ENCODE data around the gene GSDMA. TPM values are rescaled to one million over a fixed set of nuclear protein-coding genes. Genes with fewer than 3 reads are reported as not detected.

Gene GSDMA
- total RNA-seq, 120 experiments from 2014 or later = 0.22 to 1.3 (median 0.35) TPM; not detected in 114

Small RNA genes within 50 kb of the gene (microRNA-seq; reads per million reads assigned to microRNA genes)
- 0 to 2.3 (median 0.44) reads per million in 43 experiments for gene MIR6884

Other genes with a start within 250 kb of the GSDMA start
- 10 to 100 TPM; 37.4 to 67.6 (median 52.1) TPM for gene MIEN1, start 232.5 kb upstream of the GSDMA start, total RNA-seq
- 1 to 10 TPM in 99 of 120 experiments, under 1 TPM in 20, not detected in 1; 0.31 to 8.2 (median 1.8) TPM for gene GRB7, start 225.1 kb upstream of the GSDMA start, total RNA-seq
- 1 to 10 TPM in 85 of 120 experiments, under 1 TPM in 35; 0.35 to 5.2 (median 1.4) TPM for gene IKZF3, start 98.7 kb upstream of the GSDMA start, total RNA-seq
- gene ZPBP2, start 94.8 kb upstream of the GSDMA start, total RNA-seq = not detected
- gene GSDMB, start 44.4 kb upstream of the GSDMA start, total RNA-seq = 10 to 100 TPM in 118 of 120 experiments, 1 to 10 TPM in 2; 8.8 to 58.3 (median 24.9) TPM
- gene ORMDL3, start 35.4 kb upstream of the GSDMA start, total RNA-seq = 10 to 100 TPM; 42.7 to 90.1 (median 58.8) TPM
- under 1 TPM in 6 of 120 experiments, not detected in 114; 0.47 to 1.00 (median 0.60) TPM for gene LRRC3C, start 35.3 kb upstream of the GSDMA start, total RNA-seq
- gene PSMD3, start 17.8 kb downstream of the GSDMA start, total RNA-seq = 100 to 1,000 TPM in 50 of 120 experiments, 10 to 100 TPM in 70; 70.5 to 136 (median 98.5) TPM
- gene CSF3, start 52.4 kb downstream of the GSDMA start, total RNA-seq = 100 to 1,000 TPM in 1 of 120 experiments, 10 to 100 TPM in 8, 1 to 10 TPM in 30, under 1 TPM in 25, not detected in 56; 0.30 to 105 (median 1.8) TPM
- 100 to 1,000 TPM in 59 of 120 experiments, 10 to 100 TPM in 61; 59.5 to 156 (median 99.1) TPM for gene MED24, start 91.4 kb downstream of the GSDMA start, total RNA-seq
- gene THRA, start 100.0 kb downstream of the GSDMA start, total RNA-seq = 100 to 1,000 TPM; 178 to 301 (median 231) TPM
- 10 to 100 TPM; 26.9 to 97.0 (median 62.1) TPM for gene NR1D1, start 137.6 kb downstream of the GSDMA start, total RNA-seq
- 100 to 1,000 TPM in 116 of 120 experiments, 10 to 100 TPM in 4; 87.8 to 143 (median 120) TPM for gene MSL1, start 159.0 kb downstream of the GSDMA start, total RNA-seq
- 100 to 1,000 TPM in 119 of 120 experiments, 10 to 100 TPM in 1; 95.0 to 216 (median 136) TPM for gene CASC3, start 177.5 kb downstream of the GSDMA start, total RNA-seq
- gene RAPGEFL1, start 214.5 kb downstream of the GSDMA start, total RNA-seq = 100 to 1,000 TPM in 59 of 120 experiments, 10 to 100 TPM in 61; 31.7 to 151 (median 99.5) TPM